IMR-90 (cell line): ENCODE data around the gene KIF6. TPM values are rescaled to one million over a fixed set of nuclear protein-coding genes. Genes with fewer than 3 reads are reported as not detected.

Experiments used
- ATAC-seq: fragments of 200-7000 bp; cut with Tn5 transposase; 2 replicates; pipeline ENCODE4 v1.9.1; 2020; ENCODE audit warnings: low read depth, mild to moderate bottlenecking, moderate library complexity
- BruUV-seq: library from RNA; stranded (reverse); fragments of 400-500 nt; replicated peaks from 2 replicates; lab custom pipeline; 2021; lab: Mats Ljungman, UMichigan
- CTCF ChIA-PET: fragments of 300-600 bp; formaldehyde crosslinking; extraction: SDS; loops from one replicate; lab custom pipeline; 2021; ENCODE audit warnings: antibody characterized with exemption; lab: Yijun Ruan, JAX
- POLR2A ChIA-PET: fragments of 300-600 bp; sonication (Branson Sonifier 250); formaldehyde crosslinking; loops from one replicate; lab custom pipeline; 2022; ENCODE audit warnings: antibody characterized with exemption; ENCODE audit not compliant: unreplicated experiment; lab: Charles Lee
- DNase-seq: peaks from one replicate; pipeline ENCODE4 v3.0.0; 2013
- H2AFZ ChIP-seq: replicated peaks from 2 replicates; pipeline ENCODE3; 2013; ENCODE audit warnings: low read length, mild to moderate bottlenecking; ENCODE audit not compliant: poor library complexity
- H2AK5ac ChIP-seq: 2 replicates; pipeline ENCODE4 v1.6.1; 2013; ENCODE audit warnings: low read depth, low read length, inconsistent platforms
- H2AK9ac ChIP-seq: replicated peaks from 2 replicates; pipeline ENCODE3; 2013; ENCODE audit warnings: mild to moderate bottlenecking, low read depth, low read length, moderate library complexity; ENCODE audit not compliant: poor library complexity
- H2BK120ac ChIP-seq: 2 replicates; pipeline ENCODE4 v1.6.1; 2013; ENCODE audit warnings: low read depth, low read length, inconsistent platforms
- H2BK15ac ChIP-seq: 3 replicates; pipeline ENCODE4 v1.6.1; 2013; ENCODE audit warnings: low read depth, low read length, inconsistent platforms
- H2BK20ac ChIP-seq: 2 replicates; pipeline ENCODE4 v1.6.1; 2013; ENCODE audit warnings: low read depth, mild to moderate bottlenecking, inconsistent platforms, low read length, moderate library complexity
- H2BK5ac ChIP-seq: 2 replicates; pipeline ENCODE4 v1.6.1; 2013; ENCODE audit warnings: mild to moderate bottlenecking, low read depth, low read length, inconsistent platforms; ENCODE audit not compliant: poor library complexity, severe bottlenecking
- H3K14ac ChIP-seq: replicated peaks from 2 replicates; pipeline ENCODE4 v1.6.1; 2013; ENCODE audit warnings: low read depth, low read length, inconsistent platforms
- H3K18ac ChIP-seq: 2 replicates; pipeline ENCODE4 v1.6.1; 2013; ENCODE audit warnings: low read depth, low read length, control low read depth
- H3K23ac ChIP-seq: 2 replicates; pipeline ENCODE4 v1.6.1; 2013; ENCODE audit warnings: low read depth, low read length, inconsistent platforms
- H3K27ac ChIP-seq: 2 replicates; pipeline ENCODE4 v1.5.1; 2013; ENCODE audit warnings: mild to moderate bottlenecking, control low read depth, low read length; ENCODE audit not compliant: insufficient read depth
- H3K27me3 ChIP-seq: 2 replicates; pipeline ENCODE4 v1.6.1; 2013; ENCODE audit warnings: low read length; ENCODE audit not compliant: control insufficient read depth, insufficient read depth
- H3K36me3 ChIP-seq: 2 replicates; pipeline ENCODE4 v1.6.1; 2013; ENCODE audit warnings: low read length, mixed read lengths; ENCODE audit not compliant: control insufficient read depth, insufficient read depth
- H3K4ac ChIP-seq: 2 replicates; pipeline ENCODE4 v1.6.1; 2013; ENCODE audit warnings: low read depth, low read length, inconsistent platforms
- H3K4me1 ChIP-seq: 2 replicates; pipeline ENCODE4 v1.6.1; 2013; ENCODE audit warnings: low read length, mixed read lengths; ENCODE audit not compliant: control insufficient read depth, insufficient read depth
- H3K4me2 ChIP-seq: 2 replicates; pipeline ENCODE4 v1.6.1; 2013; ENCODE audit warnings: low read depth, mild to moderate bottlenecking, control low read depth, low read length, moderate library complexity
- H3K4me3 ChIP-seq: 2 replicates; pipeline ENCODE4 v1.5.1; 2013; ENCODE audit warnings: low read depth, mild to moderate bottlenecking, control low read depth, low read length, moderate library complexity; ENCODE audit not compliant: insufficient read depth
- H3K56ac ChIP-seq: 2 replicates; pipeline ENCODE4 v1.6.1; 2013; ENCODE audit warnings: low read length, inconsistent platforms; ENCODE audit not compliant: insufficient read depth; ENCODE audit errors: extremely low read depth
- H3K79me1 ChIP-seq, 2 experiments: 2 replicates each; pipeline ENCODE4 v1.6.1; 2013; ENCODE audit warnings: low read length in 2 of 2, inconsistent platforms in 1 of 2, low read depth in 1 of 2
- H3K9ac ChIP-seq: 2 replicates; pipeline ENCODE4 v1.6.1; 2013; ENCODE audit warnings: low read depth, low read length, control low read depth
- H3K9me1 ChIP-seq: 2 replicates; pipeline ENCODE4 v1.6.1; 2013; ENCODE audit warnings: low read length, inconsistent platforms; ENCODE audit not compliant: insufficient read depth
- H3K9me3 ChIP-seq: 2 replicates; pipeline ENCODE4 v1.6.1; 2013; ENCODE audit warnings: low read length; ENCODE audit not compliant: control insufficient read depth, insufficient read depth
- H4K20me1 ChIP-seq: 2 replicates; pipeline ENCODE4 v1.6.1; 2013; ENCODE audit warnings: low read length, inconsistent platforms; ENCODE audit not compliant: insufficient read depth
- H4K5ac ChIP-seq: 2 replicates; pipeline ENCODE4 v1.6.1; 2013; ENCODE audit warnings: mild to moderate bottlenecking, low read depth, low read length, control low read depth
- H4K8ac ChIP-seq, 2 experiments: 2 replicates each; pipeline ENCODE4 v1.6.1; 2013; ENCODE audit warnings: low read depth in 2 of 2, low read length in 2 of 2, control low read depth in 1 of 2, inconsistent platforms in 1 of 2
- H4K91ac ChIP-seq: 2 replicates; pipeline ENCODE4 v1.6.1; 2013; ENCODE audit warnings: low read depth, low read length, inconsistent platforms; ENCODE audit not compliant: insufficient read depth
- BHLHE40 ChIP-seq: fragments of 150-350 bp; IDR thresholded peaks from 2 replicates; pipeline ENCODE4 v1.6.1; 2016; ENCODE audit warnings: mild to moderate bottlenecking, low read depth, low read length
- CTCF ChIP-seq: conservative IDR thresholded peaks from 2 replicates; pipeline ENCODE4 v1.5.1; 2012; ENCODE audit warnings: mild to moderate bottlenecking, low read depth, low read length, improper control_type of control experiment
- ELK1 ChIP-seq: fragments of 150-350 bp; IDR thresholded peaks from 2 replicates; pipeline ENCODE4 v1.6.1; 2016; ENCODE audit warnings: low read depth, mild to moderate bottlenecking, low read length, moderate library complexity, borderline replicate concordance
- MAZ ChIP-seq: IDR thresholded peaks from 2 replicates; pipeline ENCODE4 v1.6.1; 2012; ENCODE audit warnings: low read depth, mild to moderate bottlenecking, low read length, improper control_type of control experiment, moderate library complexity, borderline replicate concordance
- NFE2L2 ChIP-seq: fragments of 150-350 bp; IDR thresholded peaks from 2 replicates; pipeline ENCODE4 v1.6.1; 2016; ENCODE audit warnings: low read depth, mild to moderate bottlenecking, low read length
- POLR2A ChIP-seq: IDR thresholded peaks from 2 replicates; pipeline ENCODE4 v1.6.1; 2012; ENCODE audit warnings: mild to moderate bottlenecking, low read depth, low read length
- RCOR1 ChIP-seq: IDR thresholded peaks from 2 replicates; pipeline ENCODE4 v1.6.1; 2012; ENCODE audit warnings: mild to moderate bottlenecking, low read length, improper control_type of control experiment; ENCODE audit not compliant: insufficient replicate concordance
- USF2 ChIP-seq: fragments of 150-350 bp; IDR thresholded peaks from 2 replicates; pipeline ENCODE4 v1.6.1; 2017; ENCODE audit warnings: mild to moderate bottlenecking, antibody characterized with exemption, low read length, low read depth
- WGBS, 2 experiments: methylation state at CpG; one replicate each; pipeline versions ENCODE4 v1.1.5 to v1.1.7; 2013; ENCODE audit warnings: missing lambda C conversion rate in 2 of 2; ENCODE audit not compliant: insufficient read length in 1 of 2; ENCODE audit errors: extremely low coverage in 2 of 2; 5-methylcytosine and 5-hydroxymethylcytosine counted together
- dilution Hi-C: fragments of 300-500 bp; cut with HindIII; formaldehyde crosslinking; loops from one replicate; pipeline ENCODE4 v1.14.3; 2018; ENCODE audit warnings: low sequenced_read_pairs; ENCODE audit not compliant: unreplicated experiment
- in situ Hi-C: fragments of 300-500 bp; cut with MboI; formaldehyde crosslinking; loops from 3 replicates; pipeline ENCODE4 v1.14.3; 2019; ENCODE audit warnings: low sequenced_read_pairs, inconsistent platforms, mixed read lengths
- intact Hi-C: fragments of 100-400 bp; cut with micrococcal nuclease; formaldehyde crosslinking; loops from 2 replicates; pipeline ENCODE4 v1.10.0; 2022
- polyA plus RNA-seq, 3 experiments: library from polyadenylated mRNA; depleted of rRNA; stranded (reverse); fragments of >200 nt; gene quantifications; 2 replicates each; pipeline ENCODE4 v1.2.3, GENCODE V29; 2012; ENCODE audit warnings: low replicate concordance in 1 of 3
- total RNA-seq: library from RNA; depleted of rRNA; stranded (reverse); fragments of >200 nt; gene quantifications from 2 replicates; pipeline ENCODE4 v1.2.3, GENCODE V29; 2012

KIF6 gene
- total and polyA plus RNA-seq, 2 of the 4 experiments (the other 2 are of a cell fraction) = under 0.01 to 0.10 TPM

- Histone ChIP-seq H4K8ac (no peak overlapping the region), H2BK15ac (no peak overlapping the region), H3K9me3 (no peaks in the 10 kb centered on the region), H2BK5ac (no peak overlapping the region), H3K23ac (no peak overlapping the region), H3K56ac (no peak overlapping the region), H3K27me3 (no peaks in the 10 kb centered on the region), H2BK120ac (no peak overlapping the region), H4K5ac (no peak overlapping the region), H3K4me1 (no peaks in the 10 kb centered on the region), H2AK5ac (no peak overlapping the region), H3K4me3 (no peak overlapping the region), H3K4me2 (no peak overlapping the region), H3K27ac (no peak overlapping the region), H2AFZ (no peak overlapping the region), H3K14ac (no peak overlapping the region), H3K18ac (no peak overlapping the region), H4K91ac (no peak overlapping the region), H2AK9ac (no peak overlapping the region), H3K36me3 (no peaks in the 10 kb centered on the region), H2BK20ac (no peak overlapping the region), H3K9me1 (no peaks in the 10 kb centered on the region), H4K20me1 (no peaks in the 10 kb centered on the region), H3K4ac (no peak overlapping the region), H3K79me1 (no peaks in the 10 kb centered on the region), H3K9ac (no peak overlapping the region)
- no TSS peak for BruUV-seq
- POLR2A ChIA-PET = no interaction called here
- CTCF ChIA-PET = no interaction called here
- TF ChIP-seq RCOR1 = no peak
- no peak for TF ChIP-seq NFE2L2
- TF ChIP-seq POLR2A = no peak
- TF ChIP-seq BHLHE40 = no peak
- no peak for TF ChIP-seq CTCF
- TF ChIP-seq USF2 = no peak
- TF ChIP-seq ELK1 = no peak
- no peak for TF ChIP-seq MAZ
- intact Hi-C loops = no loop called here
- dilution Hi-C loops = no loop called here
- in situ Hi-C loops = no loop called here
- ATAC-seq (no peak), DNase-seq (no peak)
- WGBS, 2 experiments = no CpG with 5 or more reads among the region's 1 CpG
These were observed 317.7 kb downstream of the KIF6 start for GRCh38 chr6:39407446-39407993.
